NCI-H146 treated with DMSO at 0.1 percent for 48 hours (cell line): Measurements from ENCODE around the gene OR7D2.

Source experiments
- DNase-seq: peaks from one replicate; lab custom pipeline; 2025; ENCODE audit not compliant: unreplicated experiment; lab: John Stamatoyannopoulos, UW

The OR7D2 gene

DNA sequence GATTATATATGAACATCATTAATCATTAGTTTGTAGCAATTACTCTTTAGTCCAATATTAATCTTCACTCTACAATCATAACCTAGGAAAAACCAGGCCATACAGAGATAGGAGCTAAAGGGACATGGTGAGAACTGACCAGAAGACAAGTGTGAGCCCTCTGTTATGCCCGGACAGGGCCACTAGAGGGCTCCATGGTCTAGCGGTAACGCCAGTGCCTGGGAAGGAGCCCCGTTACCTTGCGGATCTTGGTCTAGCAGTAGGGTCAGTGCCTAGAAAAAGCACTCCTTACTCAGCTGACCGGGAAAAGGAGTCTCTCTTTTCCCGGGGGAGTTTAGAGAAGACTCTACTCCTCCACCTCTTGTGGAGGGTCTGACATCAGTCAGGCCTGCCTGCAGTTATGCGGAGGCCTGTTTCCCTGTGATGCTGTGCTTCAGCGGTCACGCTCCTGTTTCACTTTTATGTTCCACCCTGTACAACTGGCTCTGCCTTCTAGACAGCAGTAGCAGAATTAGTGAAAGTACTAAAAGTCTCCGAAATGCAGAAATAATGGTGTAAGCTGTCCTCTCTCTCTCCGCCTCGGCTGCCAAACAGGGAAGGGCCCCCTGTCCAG lies 26.8 kb downstream of the OR7D2 start:
- DNase-seq, result peak; percentile 16

DNA sequence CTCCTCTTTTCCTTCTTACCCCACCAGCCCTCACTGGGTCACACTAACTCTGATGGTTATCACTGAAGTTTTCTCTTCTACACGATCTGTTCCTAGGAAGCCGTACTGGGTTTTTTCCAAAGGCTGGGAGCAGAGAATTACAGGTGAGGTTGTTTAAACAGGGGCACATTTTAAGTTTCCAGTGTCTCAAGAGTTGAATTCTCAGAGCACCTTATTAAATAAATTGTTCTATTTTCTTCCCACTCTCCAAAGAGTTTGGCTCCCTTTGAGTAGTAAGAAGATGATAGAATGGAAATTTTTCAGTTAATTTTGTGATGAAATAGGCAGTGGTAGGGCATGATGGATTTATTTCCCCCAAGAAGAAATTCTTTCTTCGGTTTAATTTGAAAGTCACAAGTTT lies 40.7 kb downstream of the OR7D2 start, which contains the start of gene OR7D4:
OR7D4 (minus strand) TSS at position 101 of the 400 bp plus-strand sequence. CDS start 4,752 bp downstream, outside the sequence.
- DNase-seq, result no peak
